HEK293T (cell line): ENCODE measurements around the gene ACTR5.

ENCODE experiments used
- ARNT ChIP-seq: fragments of 450-650 bp; IDR thresholded peaks from 2 replicates; pipeline ENCODE4 v1.6.1; 2017; ENCODE audit warnings: mild to moderate bottlenecking
- BHLHE40 ChIP-seq: fragments of 450-650 bp; IDR thresholded peaks from 2 replicates; pipeline ENCODE4 v1.6.1; 2016; ENCODE audit warnings: mild to moderate bottlenecking, moderate library complexity, borderline replicate concordance
- ELF4 ChIP-seq: fragments of 450-650 bp; IDR thresholded peaks from 2 replicates; pipeline ENCODE4 v1.6.1; 2017; ENCODE audit warnings: antibody characterized with exemption
- FOXA1 ChIP-seq: fragments of 450-650 bp; IDR thresholded peaks from 2 replicates; pipeline ENCODE4 v1.6.1; 2016; ENCODE audit warnings: mild to moderate bottlenecking
- FOXM1 ChIP-seq: fragments of 450-650 bp; IDR thresholded peaks from 2 replicates; pipeline ENCODE4 v1.6.1; 2017; ENCODE audit warnings: mild to moderate bottlenecking, borderline replicate concordance
- NFRKB ChIP-seq: fragments of 450-650 bp; IDR thresholded peaks from 2 replicates; pipeline ENCODE4 v1.6.1; 2016; ENCODE audit warnings: mild to moderate bottlenecking, moderate library complexity
- PKNOX1 ChIP-seq: fragments of 450-650 bp; IDR thresholded peaks from 2 replicates; pipeline ENCODE4 v1.6.1; 2016
- SP1 ChIP-seq: fragments of 450-650 bp; IDR thresholded peaks from 2 replicates; pipeline ENCODE4 v1.6.1; 2017
- SUZ12 ChIP-seq: fragments of 450-650 bp; IDR thresholded peaks from 2 replicates; pipeline ENCODE4 v1.6.1; 2016; ENCODE audit warnings: mild to moderate bottlenecking
- TARDBP ChIP-seq: fragments of 450-650 bp; IDR thresholded peaks from 2 replicates; pipeline ENCODE4 v1.6.1; 2016
- ZNF384 ChIP-seq: fragments of 450-650 bp; IDR thresholded peaks from 2 replicates; pipeline ENCODE4 v1.6.1; 2016

- TF ChIP-seq FOXM1 (no peak), SUZ12 (no peak), SP1 (no peak), PKNOX1 (no peak), ARNT (no peak), TARDBP (no peak), ZNF384 (no peak), NFRKB (no peak), FOXA1 (no peak), BHLHE40 (no peak), ELF4 (no peak)
These were observed 22.1 kb upstream of the ACTR5 start for GRCh38 chr20:38725931-38726803.
